ENCODE measurements around the gene POC1B.
"Not testable (repeated sequence)": the region's sequence is repeated elsewhere in the genome, so short reads cannot be mapped to it uniquely, and the experiment has no call there.

POC1B gene

DNA sequence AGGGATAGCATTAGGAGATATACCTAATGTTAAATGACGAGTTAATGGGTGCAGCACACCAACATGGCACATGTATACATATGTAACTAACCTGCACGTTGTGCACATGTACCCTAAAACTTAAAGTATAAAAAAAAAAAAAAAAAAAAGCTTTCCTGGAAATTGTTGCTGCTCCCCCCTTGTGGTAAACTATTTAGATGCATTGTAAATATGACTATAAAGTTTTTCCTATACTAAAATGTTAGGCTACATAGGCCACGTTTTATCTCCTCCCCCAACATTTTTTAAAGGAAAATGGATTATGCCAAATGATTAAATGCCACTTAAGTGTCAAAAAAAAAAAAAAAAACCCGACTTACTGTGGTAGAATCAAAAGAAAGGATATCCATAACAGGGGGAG lies 66.6 kb downstream of the POC1B start:
- ATAC-seq, result not testable (repeated sequence)

DNA sequence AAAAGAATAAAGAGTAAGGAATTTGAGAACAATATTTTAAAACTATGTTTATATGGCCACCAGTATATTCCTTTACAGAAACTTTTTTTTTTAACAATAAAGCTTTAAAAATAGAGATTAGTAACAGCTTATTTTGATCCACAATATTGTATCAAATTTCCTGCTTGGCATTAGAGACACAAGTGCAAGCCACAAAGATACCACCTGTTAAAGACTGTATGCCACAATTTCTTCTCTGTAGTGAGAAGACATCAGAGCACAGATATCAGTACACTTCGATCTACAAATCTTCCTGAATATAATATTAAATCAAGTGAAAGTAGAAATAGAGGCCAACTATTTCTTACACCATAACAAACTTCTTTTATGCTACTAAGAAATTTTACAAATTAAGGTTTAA lies 69.3 kb downstream of the POC1B start:
- ATAC-seq, result no peak

GRCh38 chr12:89454080-89454848 lies 71.6 kb downstream of the POC1B start:
- no peak for ATAC-seq

DNA sequence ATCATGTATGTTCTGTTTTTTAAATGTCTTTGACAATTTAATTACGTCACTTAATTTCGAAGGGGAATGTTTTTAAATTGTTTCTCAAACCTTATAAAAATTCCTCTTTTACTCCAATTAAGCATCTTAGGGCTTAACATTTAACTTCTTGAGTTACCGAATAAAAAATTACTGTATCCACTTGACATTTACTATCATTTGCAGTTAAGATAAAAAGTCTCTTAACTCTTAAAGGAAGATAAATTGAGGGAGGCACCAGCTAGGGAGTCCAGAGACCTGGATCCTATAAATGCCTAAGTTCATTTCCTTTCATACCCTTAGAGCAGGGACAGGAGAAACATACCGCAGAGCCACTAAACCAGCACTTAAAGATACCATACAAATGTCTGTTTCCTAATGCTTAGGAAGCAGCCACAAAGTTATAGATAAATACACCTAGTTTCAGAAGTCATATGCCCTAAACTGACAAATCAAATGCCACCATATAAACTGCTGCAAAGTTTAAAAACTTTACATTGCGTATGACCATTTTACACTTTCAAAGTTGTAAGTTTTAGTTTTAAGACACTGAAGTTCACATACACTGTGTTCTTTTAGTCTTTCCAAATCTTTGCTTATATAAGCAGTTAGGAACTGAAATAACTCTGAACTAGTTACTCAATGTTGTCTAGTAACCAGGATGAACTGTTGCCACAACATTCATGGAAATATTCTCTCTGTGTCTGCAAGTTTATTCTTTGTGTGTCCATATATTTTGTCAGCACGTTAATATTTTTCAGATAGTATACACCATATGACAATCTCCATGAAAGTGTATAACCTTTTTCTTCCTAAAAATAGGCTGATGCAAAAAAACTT lies 72.5 kb downstream of the POC1B start:
- no peak for ATAC-seq

DNA sequence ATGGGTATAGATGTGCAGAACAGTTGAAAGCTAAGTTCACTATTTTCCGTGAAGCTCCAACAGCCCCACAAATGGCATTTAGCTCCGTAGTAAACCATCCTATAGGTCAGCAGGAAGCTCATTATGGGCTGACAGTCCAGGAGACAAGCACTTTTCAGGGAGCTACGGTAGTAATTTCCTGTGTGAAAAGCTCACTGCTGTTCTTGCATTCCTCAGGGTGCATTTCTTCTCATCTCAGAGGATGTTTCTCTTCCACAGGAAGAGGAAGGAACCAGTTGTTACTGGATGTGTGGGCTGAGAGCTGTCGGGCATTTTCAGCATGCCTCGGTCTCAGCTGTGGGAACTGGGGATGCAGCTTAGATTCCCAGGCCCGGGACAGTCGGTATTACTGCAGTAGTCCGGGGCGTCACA lies 74.0 kb downstream of the POC1B start:
- ATAC-seq, result no peak

GRCh38 chr12:89450907-89451306 lies 74.9 kb downstream of the POC1B start:
- ATAC-seq, result no peak

- ATAC-seq, result no peak
These were observed 76.9 kb downstream of the POC1B start for GRCh38 chr12:89448951-89449371.

DNA sequence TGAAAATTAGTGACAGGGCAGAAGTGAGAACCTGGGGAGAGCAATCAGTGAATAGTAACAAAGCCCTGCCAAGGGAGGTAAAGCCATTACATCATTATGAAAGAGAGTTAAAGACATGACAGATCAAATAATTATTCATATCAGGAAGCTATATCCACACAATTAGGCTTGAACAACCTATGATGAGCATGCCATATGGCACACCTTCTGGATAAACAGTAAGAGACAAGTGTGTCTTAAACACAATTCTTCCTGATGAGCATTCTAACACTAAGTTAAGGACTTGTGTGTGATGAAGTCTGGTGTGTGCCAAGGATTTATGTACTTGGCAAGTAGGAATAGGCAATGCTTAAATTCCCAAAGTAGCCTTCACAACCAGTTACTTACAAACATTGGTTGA lies 77.3 kb downstream of the POC1B start:
- no peak for ATAC-seq

GRCh38 chr12:89439941-89440340 lies 85.9 kb downstream of the POC1B start:
- no peak for ATAC-seq

- ATAC-seq, result no peak
These were observed 88.6 kb downstream of the POC1B start for GRCh38 chr12:89437231-89437630.

GRCh38 chr12:89436062-89436461 lies 89.8 kb downstream of the POC1B start:
- no peak for ATAC-seq

DNA sequence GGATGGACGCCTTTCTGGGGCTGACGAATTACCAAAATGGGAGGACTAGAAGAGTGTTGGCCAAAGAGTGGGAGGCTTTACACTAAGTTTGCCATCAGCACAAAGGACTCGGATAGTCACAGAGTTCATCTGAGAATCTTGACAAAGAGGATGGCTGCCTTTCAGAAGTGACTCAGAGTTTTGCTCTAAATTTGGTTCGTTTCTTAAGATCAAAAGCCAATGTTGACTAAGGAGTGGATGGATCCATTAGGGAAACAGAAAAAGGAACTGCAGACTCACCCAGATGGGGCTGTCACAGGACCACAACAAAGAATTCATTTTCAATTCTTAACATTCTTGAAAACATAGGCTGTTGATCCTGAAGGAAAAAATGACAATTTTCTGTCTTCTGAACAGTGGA lies 92.2 kb downstream of the POC1B start:
- ATAC-seq, result no peak

- ATAC-seq, result no peak
These were observed 93.5 kb downstream of the POC1B start for GRCh38 chr12:89432396-89432795.

- ATAC-seq, result no peak
These were observed 96.3 kb downstream of the POC1B start for GRCh38 chr12:89429528-89429927.

DNA sequence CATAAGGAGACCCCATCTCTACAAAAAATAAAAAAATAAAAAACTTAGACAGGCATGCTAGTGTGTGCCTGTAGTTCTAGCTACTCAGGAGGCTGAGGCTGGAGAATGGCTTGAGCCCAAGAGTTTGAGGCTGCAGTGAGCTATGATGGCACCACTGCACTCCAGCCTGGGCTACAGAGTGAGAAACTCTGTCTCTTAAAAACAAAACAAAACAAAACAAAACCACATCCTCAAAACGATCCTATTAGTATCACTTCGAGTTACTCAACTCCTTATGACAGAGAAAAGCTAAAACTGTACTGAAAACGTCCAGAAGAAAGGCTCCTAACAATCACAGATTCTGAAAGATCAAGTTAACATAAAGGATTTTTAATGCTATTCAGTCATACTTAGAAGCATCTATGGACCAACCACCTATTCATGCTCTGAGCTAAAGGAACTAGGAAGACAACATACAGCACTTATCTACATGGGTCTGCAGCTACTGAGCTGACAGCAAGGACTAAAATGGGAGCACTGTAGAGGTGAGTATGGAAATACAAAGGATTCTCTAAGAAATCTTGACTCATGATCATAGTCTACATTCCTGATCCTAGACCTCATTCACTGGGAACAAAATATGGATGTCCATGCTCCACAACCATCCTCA lies 98.2 kb downstream of the POC1B start:
- ATAC-seq, result peak; percentile 59 to 60

- ATAC-seq, result no peak
These were observed 101.0 kb downstream of the POC1B start for GRCh38 chr12:89424846-89425245.

DNA sequence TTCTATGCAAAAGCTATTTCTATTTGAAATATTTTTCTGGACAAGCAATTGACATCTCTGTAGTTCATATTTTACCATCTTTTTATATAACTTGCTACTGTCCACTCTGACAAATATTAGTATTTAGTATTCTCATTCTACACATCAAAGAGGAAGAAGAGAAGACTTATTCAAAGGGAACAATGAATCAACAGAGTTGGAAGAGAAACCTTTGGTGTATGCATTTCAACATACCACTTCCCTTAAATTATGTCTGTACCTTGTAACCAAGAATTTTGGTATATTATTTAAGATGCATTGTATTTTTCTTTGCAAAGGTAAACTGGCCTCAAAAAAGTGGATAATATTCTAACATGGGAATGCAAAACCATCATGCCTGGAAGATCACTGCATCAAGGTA lies 101.5 kb downstream of the POC1B start:
- no peak for ATAC-seq

DNA sequence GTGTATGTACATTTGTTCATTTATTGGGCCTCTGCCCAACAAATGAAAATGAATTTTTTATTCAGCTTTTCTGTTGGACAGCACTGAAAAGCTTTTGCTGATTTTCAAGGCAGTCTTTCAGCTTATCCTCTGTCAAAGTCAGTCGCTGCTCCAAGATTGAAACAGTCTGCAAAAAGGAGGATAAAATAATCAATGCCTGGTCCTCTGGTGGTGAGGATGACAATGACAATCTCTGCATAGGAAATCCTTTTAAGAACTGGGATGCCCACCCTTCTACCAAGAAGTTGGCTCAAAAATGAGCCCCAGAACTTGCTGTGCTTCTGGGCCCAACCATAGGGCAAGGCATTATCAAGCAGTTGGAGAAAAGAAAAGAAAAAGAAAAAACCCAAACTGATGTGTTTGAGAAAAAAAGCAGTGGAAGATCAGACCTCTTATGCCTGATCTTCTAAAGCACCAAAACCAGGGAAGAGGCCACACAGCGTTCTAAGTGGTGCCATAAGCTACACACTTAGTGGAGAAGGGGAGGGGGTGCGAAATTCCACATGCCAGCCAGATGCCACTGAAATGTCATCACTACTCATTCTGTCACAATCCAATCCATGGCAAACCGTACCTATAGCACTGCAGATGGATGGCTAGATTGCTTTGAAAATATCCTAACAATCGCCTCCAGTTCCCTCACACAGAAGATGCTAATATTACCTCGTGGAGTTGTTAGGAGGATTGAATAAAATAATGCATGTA lies 104.6 kb downstream of the POC1B start:
- ATAC-seq, result no peak

GRCh38 chr12:89418228-89418910 lies 107.5 kb downstream of the POC1B start:
- ATAC-seq, result no peak

DNA sequence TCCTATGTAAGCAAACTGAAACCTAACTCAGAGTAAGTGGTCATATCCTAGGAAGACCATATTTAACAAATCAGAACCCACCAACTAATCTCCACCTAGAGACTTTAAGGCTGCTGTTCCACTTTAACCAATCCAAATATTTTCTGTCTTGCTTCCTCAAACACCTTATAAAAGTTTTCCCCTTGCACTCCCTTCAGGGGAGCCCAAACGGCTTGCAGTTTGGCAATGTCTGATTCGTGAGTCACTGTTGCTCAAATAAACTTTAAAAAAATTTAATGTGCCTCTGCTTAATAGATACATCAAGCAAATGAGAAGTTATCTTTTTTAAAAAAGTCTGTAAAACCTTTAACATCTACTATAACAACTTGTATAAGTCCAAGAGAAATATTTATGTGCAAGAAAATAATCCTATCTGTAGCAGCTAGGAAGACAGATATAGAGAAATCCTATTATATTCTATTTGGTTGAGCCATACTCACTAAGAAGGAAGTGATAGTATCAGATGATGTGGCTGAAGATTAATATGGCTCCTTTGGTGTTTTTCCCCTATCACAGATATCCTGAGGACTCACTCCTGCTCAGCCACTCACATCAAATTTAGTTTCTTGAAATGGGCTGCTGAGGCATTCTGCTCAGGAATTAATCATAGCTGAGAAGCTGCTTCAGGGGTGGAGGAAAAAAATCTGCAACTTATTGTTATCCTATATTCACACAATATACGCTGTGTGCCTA lies 108.4 kb downstream of the POC1B start:
- no peak for ATAC-seq

DNA sequence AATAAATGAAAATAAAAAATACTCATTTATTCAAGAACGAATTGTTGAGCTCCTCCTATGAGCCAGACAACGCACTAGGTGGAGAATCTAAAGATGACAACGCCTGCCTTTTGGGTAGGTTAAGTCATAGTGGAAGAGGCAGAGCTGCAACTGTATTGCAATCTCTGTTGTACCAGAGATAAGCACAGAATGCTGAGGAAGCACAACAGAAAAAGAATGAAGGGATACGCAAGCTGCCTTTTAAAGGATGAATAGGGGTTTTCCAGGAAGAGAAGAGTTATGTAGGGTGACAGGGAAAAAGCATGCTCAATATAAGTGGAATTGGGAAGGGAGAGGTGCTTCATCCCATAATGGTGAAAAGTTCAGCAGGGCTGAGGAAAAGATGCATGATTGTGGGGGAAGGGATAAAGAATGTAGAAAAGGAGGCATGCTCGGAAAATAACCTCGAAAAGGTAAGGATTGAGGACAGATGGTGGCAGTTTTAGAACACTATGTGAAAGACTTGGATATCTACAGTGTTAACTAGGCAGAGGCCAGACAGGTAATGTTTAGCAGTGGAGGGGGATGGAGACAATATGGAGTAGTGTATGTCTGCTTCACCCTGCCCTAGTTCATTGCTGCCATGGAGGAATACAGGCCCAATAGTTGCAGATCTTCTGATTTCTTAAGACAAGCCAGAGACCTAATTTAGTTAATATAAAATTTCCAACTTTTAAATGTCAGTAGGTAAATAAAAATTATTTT lies 109.6 kb downstream of the POC1B start:
- ATAC-seq, result no peak

Measured in activated CD4-positive, CD25-positive, alpha-beta regulatory T cell treated with anti-CD3 and anti-CD28 coated beads, Interleukin-2, amount 50 U/mL, for 24 hours (primary cell).